Mesenchymal stem cell (in vitro differentiated cells and primary cell): Measurements from ENCODE around the gene NPAS2.

Experiments
- DNase-seq: peaks from one replicate; pipeline ENCODE4 v3.0.0-alpha.2; 2013
- H2AFZ ChIP-seq: one replicate; pipeline ENCODE4 v1.6.1; 2013; ENCODE audit warnings: low read depth, mild to moderate bottlenecking, control low read depth, inconsistent platforms, low read length, moderate library complexity
- H2AK5ac ChIP-seq: 2 replicates; pipeline ENCODE4 v1.6.1; 2013; ENCODE audit warnings: low read length, moderate library complexity, mild to moderate bottlenecking, inconsistent platforms; ENCODE audit not compliant: severe bottlenecking
- H2BK120ac ChIP-seq: one replicate; pipeline ENCODE4 v1.6.1; 2013; ENCODE audit warnings: low read depth, mild to moderate bottlenecking, inconsistent platforms, low read length, moderate library complexity
- H2BK12ac ChIP-seq, 2 experiments: one replicate each; pipeline ENCODE4 v1.6.1; 2013; ENCODE audit warnings: inconsistent platforms in 2 of 2, low read length in 2 of 2, mild to moderate bottlenecking in 2 of 2, moderate library complexity in 2 of 2, control low read depth in 1 of 2
- H2BK15ac ChIP-seq: one replicate; pipeline ENCODE4 v1.6.1; 2013; ENCODE audit warnings: mild to moderate bottlenecking, low read depth, inconsistent platforms; ENCODE audit not compliant: poor library complexity, severe bottlenecking
- H2BK5ac ChIP-seq: 2 replicates; pipeline ENCODE4 v1.6.1; 2013; ENCODE audit warnings: low read depth, mild to moderate bottlenecking, low read length, control low read depth, inconsistent platforms; ENCODE audit not compliant: poor library complexity, severe bottlenecking
- H3K14ac ChIP-seq, 2 experiments: one replicate each; pipeline ENCODE4 v1.6.1; 2013; ENCODE audit warnings: inconsistent platforms in 2 of 2, low read length in 2 of 2, control low read depth in 1 of 2, mild to moderate bottlenecking in 1 of 2, moderate library complexity in 1 of 2
- H3K18ac ChIP-seq, 2 experiments: one replicate each; pipeline ENCODE4 v1.6.1; 2013; ENCODE audit warnings: inconsistent platforms in 2 of 2, low read length in 2 of 2, control low read depth in 1 of 2, low read depth in 1 of 2, mild to moderate bottlenecking in 1 of 2
- H3K23ac ChIP-seq, 2 experiments: one replicate each; pipeline ENCODE4 v1.6.1; 2013; ENCODE audit warnings: inconsistent platforms in 2 of 2, low read length in 2 of 2, mild to moderate bottlenecking in 2 of 2, moderate library complexity in 2 of 2, control low read depth in 1 of 2
- H3K27ac ChIP-seq: 2 replicates; pipeline ENCODE4 v1.5.1; 2013; ENCODE audit warnings: mild to moderate bottlenecking, moderate library complexity, low read length, control low read depth, inconsistent platforms; ENCODE audit not compliant: poor library complexity, severe bottlenecking
- H3K27me3 ChIP-seq, 2 experiments: 2 replicates each; pipeline versions ENCODE4 v1.6.1 to v1.7.0; 2013; ENCODE audit warnings: low read length in 2 of 2, mild to moderate bottlenecking in 2 of 2, moderate library complexity in 2 of 2, control low read depth in 1 of 2, inconsistent platforms in 1 of 2; ENCODE audit not compliant: control insufficient read depth in 1 of 2, insufficient read depth in 1 of 2
- H3K36me3 ChIP-seq, 2 experiments: 2 replicates each; pipeline versions ENCODE4 v1.6.1 to v1.7.0; 2013; ENCODE audit warnings: low read length in 2 of 2, control low read depth in 1 of 2, inconsistent platforms in 1 of 2, low read depth in 1 of 2, mild to moderate bottlenecking in 1 of 2; ENCODE audit not compliant: insufficient read depth in 2 of 2, control insufficient read depth in 1 of 2
- H3K4ac ChIP-seq, 2 experiments: one replicate each; pipeline ENCODE4 v1.6.1; 2013; ENCODE audit warnings: inconsistent platforms in 2 of 2, low read length in 2 of 2, mild to moderate bottlenecking in 2 of 2, moderate library complexity in 2 of 2, control low read depth in 1 of 2, low read depth in 1 of 2
- H3K4me1 ChIP-seq: 2 replicates; pipeline ENCODE4 v1.6.1; 2013; ENCODE audit warnings: low read depth, low read length, control low read depth; ENCODE audit not compliant: control insufficient read depth, insufficient read depth
- H3K4me2 ChIP-seq: 2 replicates; pipeline ENCODE4 v1.6.1; 2013; ENCODE audit warnings: low read length, mild to moderate bottlenecking, inconsistent platforms; ENCODE audit not compliant: poor library complexity, severe bottlenecking
- H3K4me3 ChIP-seq, 2 experiments: 2 replicates each; pipeline versions ENCODE4 v1.5.1 to v1.7.0; 2013; ENCODE audit warnings: low read length in 2 of 2, mild to moderate bottlenecking in 2 of 2, control low read depth in 1 of 2, low read depth in 1 of 2; ENCODE audit not compliant: insufficient read depth in 1 of 2
- H3K79me1 ChIP-seq: replicated peaks from 2 replicates; pipeline ENCODE4 v1.6.1; 2013; ENCODE audit warnings: mild to moderate bottlenecking, control low read depth, low read length, inconsistent platforms; ENCODE audit not compliant: poor library complexity, severe bottlenecking
- H3K9ac ChIP-seq: 2 replicates; pipeline ENCODE4 v1.7.0; 2013; ENCODE audit warnings: mild to moderate bottlenecking, low read length, moderate library complexity
- H3K9me3 ChIP-seq: 2 replicates; pipeline ENCODE4 v1.7.0; 2013; ENCODE audit warnings: mild to moderate bottlenecking, low read length; ENCODE audit not compliant: control insufficient read depth
- H4K8ac ChIP-seq: one replicate; pipeline ENCODE4 v1.6.1; 2013; ENCODE audit warnings: inconsistent platforms, mild to moderate bottlenecking, low read length, moderate library complexity
- H4K91ac ChIP-seq: one replicate; pipeline ENCODE4 v1.6.1; 2013; ENCODE audit warnings: mild to moderate bottlenecking, low read length, inconsistent platforms
- WGBS: methylation state at CpG from one replicate; pipeline ENCODE4 v1.1.7; 2013; ENCODE audit warnings: mixed read lengths; 5-methylcytosine and 5-hydroxymethylcytosine counted together

NPAS2 gene

GRCh38 chr2:100776445-100776844 is 43.5 kb upstream of the NPAS2 start:
- H2BK15ac ChIP-seq, result no peak overlapping the region
- H3K18ac ChIP-seq, result no peak overlapping the region
- no peak for DNase-seq
- no peak overlapping the region for H3K4ac ChIP-seq
- H2AK5ac ChIP-seq, result no peak overlapping the region
- H2BK5ac ChIP-seq, result no peak overlapping the region
- H3K4me3 ChIP-seq, result no peak overlapping the region
- H3K23ac ChIP-seq, result no peak overlapping the region
- no peak overlapping the region for H3K27ac ChIP-seq
- H3K36me3 ChIP-seq, result no peaks in the 10 kb centered on the region
- H3K4me2 ChIP-seq, result no peak overlapping the region
- H2BK120ac ChIP-seq, result no peak overlapping the region
- no peak overlapping the region for H3K9ac ChIP-seq
- H2AFZ ChIP-seq, result no peak overlapping the region
- H3K27me3 ChIP-seq, result peaks cover 6 to 15% of the 10 kb centered on the region in 2 experiments
- no peaks in the 10 kb centered on the region for H3K9me3 ChIP-seq
- H3K4me1 ChIP-seq, result no peaks in the 10 kb centered on the region
- no peak overlapping the region for H4K8ac ChIP-seq
- no peak overlapping the region for H3K14ac ChIP-seq
- H2BK12ac ChIP-seq, result no peak overlapping the region
- no peaks in the 10 kb centered on the region for H3K79me1 ChIP-seq
- H4K91ac ChIP-seq, result no peak overlapping the region

DNA sequence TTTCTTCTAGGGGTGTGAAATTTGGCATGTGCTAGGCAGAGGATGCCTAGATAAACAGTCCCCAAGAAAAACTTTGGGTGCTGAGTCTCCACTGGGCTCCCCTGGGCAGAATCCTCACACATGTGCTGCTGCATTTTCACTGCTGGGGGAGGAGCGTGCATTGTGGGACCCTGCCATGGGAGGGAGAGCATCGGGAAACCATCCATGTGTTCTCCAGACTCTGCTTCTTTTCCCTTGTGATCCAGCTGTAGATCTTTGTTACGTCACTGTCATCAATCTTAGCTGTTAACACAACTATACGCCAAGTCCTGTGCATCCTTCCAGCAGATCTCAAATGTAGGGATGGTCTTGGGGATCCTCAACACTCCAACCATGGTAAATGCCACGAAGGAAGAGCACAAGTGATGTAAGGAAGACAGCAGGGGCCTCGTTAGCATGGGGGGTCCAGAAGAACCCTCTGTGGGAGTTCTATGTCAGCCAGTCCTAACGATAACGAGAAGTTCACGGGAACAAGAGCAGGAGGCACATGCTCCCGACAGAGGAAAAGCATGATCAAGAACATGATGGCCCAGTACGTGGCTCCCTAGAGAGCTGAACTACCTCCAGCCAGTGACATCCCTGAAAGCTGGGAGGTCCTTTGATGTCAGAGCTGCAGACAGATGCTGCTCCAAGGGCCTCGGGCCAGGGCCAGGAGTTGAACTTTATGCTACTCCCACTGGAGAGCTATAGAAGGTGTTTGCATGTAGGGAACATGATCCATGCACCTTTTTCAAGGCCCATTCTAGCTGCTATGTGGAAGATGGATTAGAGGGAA is 41.1 kb upstream of the NPAS2 start:
- Histone ChIP-seq H3K4me2 (no peak overlapping the region), H3K27ac (no peak overlapping the region), H3K36me3 (no peaks in the 10 kb centered on the region), H4K91ac (no peak overlapping the region), H2AK5ac (no peak overlapping the region), H2AFZ (no peak overlapping the region), H3K4me3 (no peak overlapping the region), H3K4ac (no peak overlapping the region), H3K9me3 (no peaks in the 10 kb centered on the region), H3K23ac (no peak overlapping the region), H3K9ac (no peak overlapping the region), H4K8ac (no peak overlapping the region), H2BK120ac (no peak overlapping the region), H3K79me1 (no peaks in the 10 kb centered on the region), H3K27me3 (peaks cover 6 to 10% of the 10 kb centered on the region in 2 experiments), H2BK12ac (peak overlapping the region in 1 of 2 experiments; percentile 42), H2BK5ac (no peak overlapping the region), H3K18ac (no peak overlapping the region), H2BK15ac (no peak overlapping the region), H3K14ac (peak overlapping the region in 1 of 2 experiments; percentile 71), H3K4me1 (no peaks in the 10 kb centered on the region)
- no peak for DNase-seq
- WGBS, result 88% methylated on average over 12 of the region's 12 CpGs

GRCh38 chr2:100779908-100780202 is 40.1 kb upstream of the NPAS2 start:
- no peak overlapping the region for H3K4me2 ChIP-seq
- no peak overlapping the region for H2BK12ac ChIP-seq
- no peak overlapping the region for H2AFZ ChIP-seq
- H2BK120ac ChIP-seq, result no peak overlapping the region
- no peak for DNase-seq
- H3K27ac ChIP-seq, result no peak overlapping the region
- no peaks in the 10 kb centered on the region for H3K79me1 ChIP-seq
- no peak overlapping the region for H2BK15ac ChIP-seq
- no peak overlapping the region for H3K14ac ChIP-seq
- no peaks in the 10 kb centered on the region for H3K36me3 ChIP-seq
- H3K23ac ChIP-seq, result no peak overlapping the region
- no peak overlapping the region for H3K4me3 ChIP-seq
- H2AK5ac ChIP-seq, result no peak overlapping the region
- WGBS, result 97% methylated on average over 2 of the region's 3 CpGs
- no peak overlapping the region for H3K4ac ChIP-seq
- no peak overlapping the region for H2BK5ac ChIP-seq
- no peaks in the 10 kb centered on the region for H3K9me3 ChIP-seq
- peaks cover 3 to 6% of the 10 kb centered on the region in 2 experiments for H3K27me3 ChIP-seq
- H4K8ac ChIP-seq, result no peak overlapping the region
- H3K9ac ChIP-seq, result no peak overlapping the region
- no peak overlapping the region for H3K18ac ChIP-seq
- no peaks in the 10 kb centered on the region for H3K4me1 ChIP-seq
- H4K91ac ChIP-seq, result no peak overlapping the region

DNA sequence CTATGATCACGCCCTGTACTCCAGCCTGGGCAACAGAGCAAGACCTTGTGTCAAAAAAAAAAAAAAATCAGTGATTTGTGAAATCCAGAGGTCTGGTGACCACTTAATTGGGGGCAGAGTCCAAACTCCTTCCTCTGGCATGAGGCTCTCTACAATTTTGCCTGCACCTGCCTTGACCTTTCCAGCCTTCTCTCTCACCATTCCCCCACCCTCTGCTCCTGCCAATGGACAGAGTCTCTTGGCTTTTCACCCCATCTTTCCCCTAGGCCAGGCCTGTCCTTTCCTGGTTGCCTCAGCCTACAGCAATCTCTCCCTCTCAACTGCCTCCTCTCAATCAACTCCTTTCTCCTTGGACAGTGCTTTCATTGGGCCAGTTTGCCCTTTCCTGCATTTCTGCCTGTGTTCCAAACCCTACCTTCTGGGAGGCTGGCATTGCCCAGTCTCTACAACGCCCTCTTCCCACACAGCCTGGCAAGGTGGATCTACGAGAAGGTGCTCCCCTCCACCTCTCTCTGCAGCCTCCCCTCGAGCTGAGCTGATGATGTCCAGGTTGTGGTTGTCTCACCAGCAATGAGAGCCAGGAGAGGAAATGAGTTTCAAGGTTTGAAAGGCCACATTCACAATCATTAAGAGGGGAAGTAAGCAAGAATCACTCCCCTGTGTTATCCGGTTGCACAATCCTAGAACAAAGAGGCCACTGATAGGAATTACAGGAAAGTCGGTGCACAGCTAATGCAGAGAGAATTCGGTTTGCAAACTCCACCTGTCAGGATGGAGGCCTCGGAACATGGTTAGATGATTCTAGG is 39.5 kb upstream of the NPAS2 start:
- H3K14ac ChIP-seq, result peak overlapping the region in 1 of 2 experiments; percentile 7
- H2BK12ac ChIP-seq, result peak overlapping the region in 1 of 2 experiments; percentile 64
- no peak overlapping the region for H2BK15ac ChIP-seq
- no peaks in the 10 kb centered on the region for H3K9me3 ChIP-seq
- no peak overlapping the region for H2AFZ ChIP-seq
- H4K91ac ChIP-seq, result peak overlapping the region; percentile 53
- no peaks in the 10 kb centered on the region for H3K79me1 ChIP-seq
- no peak overlapping the region for H2BK5ac ChIP-seq
- no peaks in the 10 kb centered on the region for H3K36me3 ChIP-seq
- H3K4me3 ChIP-seq, result no peak overlapping the region
- no peak overlapping the region for H3K9ac ChIP-seq
- peak; percentile 35 for DNase-seq
- peak overlapping the region in 1 of 2 experiments; percentile 39 for H3K4ac ChIP-seq
- 61% methylated on average over 5 of the region's 8 CpGs for WGBS
- no peak overlapping the region for H3K27ac ChIP-seq
- H3K27me3 ChIP-seq, result peaks cover 3 to 6% of the 10 kb centered on the region in 2 experiments
- no peak overlapping the region for H2BK120ac ChIP-seq
- H2AK5ac ChIP-seq, result no peak overlapping the region
- peak overlapping the region in 1 of 2 experiments; percentile 46 for H3K23ac ChIP-seq
- peaks cover 2% of the 10 kb centered on the region for H3K4me1 ChIP-seq
- H4K8ac ChIP-seq, result peak overlapping the region; percentile 16
- H3K4me2 ChIP-seq, result no peak overlapping the region
- H3K18ac ChIP-seq, result peak overlapping the region in 1 of 2 experiments; percentile 35
